GM18505 (cell line): Measurements from ENCODE around the gene RPS6KA5.
"Not testable (repeated sequence)": the region's sequence is repeated elsewhere in the genome, so short reads cannot be mapped to it uniquely, and the experiment has no call there.

Experiments
- ATAC-seq: cut with Tn5 transposase; IDR thresholded peaks from one replicate; pipeline ENCODE4 v1.9.1; 2021; ENCODE audit not compliant: unreplicated experiment
- POLR2A ChIP-seq: IDR thresholded peaks from 4 replicates; pipeline ENCODE4 v1.6.1; 2011; ENCODE audit warnings: borderline replicate concordance; ENCODE audit not compliant: insufficient read depth, insufficient read length; ENCODE audit errors: extremely low read depth

The RPS6KA5 gene

GRCh38 chr14:90830931-90831701 lies 229.3 kb downstream of the RPS6KA5 start:
- no peak for TF ChIP-seq POLR2A
- no peak for ATAC-seq

GRCh38 chr14:90829677-90830076 lies 230.8 kb downstream of the RPS6KA5 start:
- ATAC-seq: no peak
- no peak for TF ChIP-seq POLR2A

- no peak for TF ChIP-seq POLR2A
- ATAC-seq: peak; percentile 36
These were observed 231.6 kb downstream of the RPS6KA5 start for GRCh38 chr14:90828642-90829487.

GRCh38 chr14:90827919-90828610 lies 232.4 kb downstream of the RPS6KA5 start:
- ATAC-seq: peak; percentile 99
- no peak for TF ChIP-seq POLR2A

GRCh38 chr14:90823542-90823941 lies 236.9 kb downstream of the RPS6KA5 start:
- not testable (repeated sequence) for ATAC-seq

- ATAC-seq: peak; percentile 67
- TF ChIP-seq POLR2A: no peak
These were observed 239.5 kb downstream of the RPS6KA5 start for GRCh38 chr14:90820958-90821357.

GRCh38 chr14:90819734-90820393 lies 240.6 kb downstream of the RPS6KA5 start:
- no peak for ATAC-seq
- TF ChIP-seq POLR2A: no peak

GRCh38 chr14:90818715-90819114 lies 241.7 kb downstream of the RPS6KA5 start:
- no peak for TF ChIP-seq POLR2A
- ATAC-seq: no peak

- ATAC-seq: no peak
- no peak for TF ChIP-seq POLR2A
These were observed 243.6 kb downstream of the RPS6KA5 start for GRCh38 chr14:90816681-90817436.

GRCh38 chr14:90815822-90816662 lies 244.4 kb downstream of the RPS6KA5 start, which contains the start of gene TTC7B:
TSS of gene TTC7B (minus strand) at chr14:90816430. CDS start at chr14:90816295, 135 bp downstream.
- no peak for TF ChIP-seq POLR2A
- ATAC-seq: peak; percentile 73

GRCh38 chr14:90815572-90815821 lies 244.9 kb downstream of the RPS6KA5 start:
- no peak for TF ChIP-seq POLR2A
- ATAC-seq: no peak
